Mammary epithelial cell (primary cell): ENCODE results near the gene EMSY.

Source experiments
- CTCF ChIP-seq, 2 donors: IDR thresholded peaks in 1 of 2; conservative IDR thresholded peaks in 1 of 2; 2 replicates each; pipeline ENCODE4 v1.5.1; 2011 to 2012; ENCODE audit warnings: inconsistent platforms in 2 of 2, low read length in 2 of 2, mild to moderate bottlenecking in 2 of 2, control low read depth in 1 of 2, low read depth in 1 of 2; ENCODE audit not compliant: insufficient read depth in 1 of 2; ENCODE audit errors: extremely low read depth in 1 of 2
- EZH2 ChIP-seq: IDR thresholded peaks from 2 replicates; pipeline ENCODE4 v1.6.1; 2012; ENCODE audit warnings: low read length, inconsistent platforms, borderline replicate concordance

- no peak for TF ChIP-seq CTCF (conservative IDR thresholded peaks at IDR 0.05 in 1 of 2, IDR thresholded peaks at IDR 0.05 in 1 of 2; ENCODE audit: extremely low read depth in 1 of 2, insufficient read depth in 1 of 2, low read depth in 1 of 2, low read length in 2 of 2)
- TF ChIP-seq EZH2, result no peak
These were observed 79.6 kb downstream of the EMSY start for GRCh38 chr11:76524461-76524860.
